Dendritic cell treated with granulocyte-macrophage colony-stimulating factor and Interleukin-4, amounts not matched to agents 40 ng/mL and 50 ng/mL, for 4 days (primary cell): Measurements from ENCODE around the gene RETREG1.
"Not testable (repeated sequence)": the region's sequence is repeated elsewhere in the genome, so short reads cannot be mapped to it uniquely, and the experiment has no call there.

Experiments used
- H3K27ac Mint-ChIP-seq: one replicate; pipeline ENCODE4 v1.8.0; 2022; ENCODE audit warnings: mild to moderate bottlenecking, mixed read lengths
- H3K27me3 Mint-ChIP-seq: one replicate; pipeline ENCODE4 v1.8.0; 2022; ENCODE audit warnings: mild to moderate bottlenecking, mixed read lengths
- H3K36me3 Mint-ChIP-seq: one replicate; pipeline ENCODE4 v1.8.0; 2022; ENCODE audit warnings: low read depth, mixed read lengths
- H3K4me1 Mint-ChIP-seq: one replicate; pipeline ENCODE4 v1.8.0; 2022; ENCODE audit warnings: low read depth, mixed read lengths
- H3K4me3 Mint-ChIP-seq: one replicate; pipeline ENCODE4 v1.8.0; 2022; ENCODE audit warnings: mild to moderate bottlenecking, moderate library complexity, mixed read lengths
- H3K9me3 Mint-ChIP-seq: one replicate; pipeline ENCODE4 v1.8.0; 2022; ENCODE audit warnings: mixed read lengths
- intact Hi-C: fragments of 100-400 bp; cut with micrococcal nuclease; formaldehyde crosslinking; loops from one replicate; pipeline ENCODE4 v1.15.0; 2022

RETREG1 gene

GRCh38 chr5:16457853-16458252 is 158.9 kb downstream of the RETREG1 start:
- no peaks in the 10 kb centered on the region for H3K9me3 Mint-ChIP-seq
- H3K27ac Mint-ChIP-seq = no peak overlapping the region
- no peak overlapping the region for H3K4me3 Mint-ChIP-seq
- no peaks in the 10 kb centered on the region for H3K27me3 Mint-ChIP-seq
- H3K36me3 Mint-ChIP-seq = peaks cover 89% of the 10 kb centered on the region
- peaks cover 56% of the 10 kb centered on the region for H3K4me1 Mint-ChIP-seq
- intact Hi-C loops = loop anchor here (5.0 kb wide), 1 partner anchor 296 kb away; no protein-coding TSS in a partner anchor

GRCh38 chr5:16457451-16457850 is 159.3 kb downstream of the RETREG1 start:
- Mint-ChIP-seq H3K4me1 (peaks cover 54% of the 10 kb centered on the region), H3K27ac (no peak overlapping the region), H3K9me3 (no peaks in the 10 kb centered on the region), H3K36me3 (peaks cover 88% of the 10 kb centered on the region), H3K27me3 (no peaks in the 10 kb centered on the region), H3K4me3 (no peak overlapping the region)
- intact Hi-C loops = loop anchor here (5.0 kb wide), 1 partner anchor 295 kb away; no protein-coding TSS in a partner anchor

- no peaks in the 10 kb centered on the region for H3K9me3 Mint-ChIP-seq
- peak overlapping the region; percentile 10 for H3K4me3 Mint-ChIP-seq
- peaks cover 88% of the 10 kb centered on the region for H3K36me3 Mint-ChIP-seq
- intact Hi-C loops = loop anchor here (5.0 kb wide), 1 partner anchor 294 kb away; no protein-coding TSS in a partner anchor
- no peaks in the 10 kb centered on the region for H3K27me3 Mint-ChIP-seq
- H3K4me1 Mint-ChIP-seq = peaks cover 42% of the 10 kb centered on the region
- H3K27ac Mint-ChIP-seq = peak overlapping the region; percentile 82
Observed at GRCh38 chr5:16456103-16456832, 160.5 kb downstream of the RETREG1 start.

- intact Hi-C loops = loop anchor here (5.0 kb wide), 1 partner anchor 293 kb away; no protein-coding TSS in a partner anchor
- Mint-ChIP-seq H3K9me3 (no peaks in the 10 kb centered on the region), H3K36me3 (peaks cover 88% of the 10 kb centered on the region), H3K27ac (peak overlapping the region; percentile 82), H3K4me3 (peak overlapping the region; percentile 10), H3K4me1 (peaks cover 36% of the 10 kb centered on the region), H3K27me3 (no peaks in the 10 kb centered on the region)
Observed at GRCh38 chr5:16455668-16456067, 161.1 kb downstream of the RETREG1 start.

GRCh38 chr5:16454686-16455085 is 162.1 kb downstream of the RETREG1 start:
- Mint-ChIP-seq H3K27me3 (no peaks in the 10 kb centered on the region), H3K27ac (no peak overlapping the region), H3K9me3 (no peaks in the 10 kb centered on the region), H3K4me3 (no peak overlapping the region), H3K4me1 (peaks cover 29% of the 10 kb centered on the region), H3K36me3 (peaks cover 89% of the 10 kb centered on the region)
- intact Hi-C loops = loop anchor here (5.0 kb wide), 1 partner anchor 292 kb away; no protein-coding TSS in a partner anchor

- intact Hi-C loops = no loop called here
- no peaks in the 10 kb centered on the region for H3K9me3 Mint-ChIP-seq
- no peaks in the 10 kb centered on the region for H3K27me3 Mint-ChIP-seq
- H3K4me1 Mint-ChIP-seq = peaks cover 23% of the 10 kb centered on the region
- no peak overlapping the region for H3K27ac Mint-ChIP-seq
- peaks cover 92% of the 10 kb centered on the region for H3K36me3 Mint-ChIP-seq
- H3K4me3 Mint-ChIP-seq = no peak overlapping the region
Observed at GRCh38 chr5:16453609-16454008, 163.2 kb downstream of the RETREG1 start.

GRCh38 chr5:16450163-16450562 is 166.6 kb downstream of the RETREG1 start:
- H3K4me3 Mint-ChIP-seq = no peak overlapping the region
- H3K4me1 Mint-ChIP-seq = peaks cover 6% of the 10 kb centered on the region
- no peaks in the 10 kb centered on the region for H3K9me3 Mint-ChIP-seq
- intact Hi-C loops = no loop called here
- H3K27ac Mint-ChIP-seq = no peak overlapping the region
- H3K27me3 Mint-ChIP-seq = no peaks in the 10 kb centered on the region
- peaks cover 93% of the 10 kb centered on the region for H3K36me3 Mint-ChIP-seq

- H3K36me3 Mint-ChIP-seq = peaks cover 64% of the 10 kb centered on the region
Observed at GRCh38 chr5:16446993-16447392, 169.8 kb downstream of the RETREG1 start.

GRCh38 chr5:16437977-16438376 is 178.8 kb downstream of the RETREG1 start:
- Mint-ChIP-seq H3K4me1 (no peaks in the 10 kb centered on the region), H3K9me3 (no peaks in the 10 kb centered on the region), H3K27ac (no peak overlapping the region), H3K27me3 (peaks cover 2% of the 10 kb centered on the region), H3K36me3 (peaks cover 6% of the 10 kb centered on the region), H3K4me3 (no peak overlapping the region)
- intact Hi-C loops = no loop called here

More at GRCh38 chr5:16446993-16447392, 169.8 kb downstream of the RETREG1 start:
- Mint-ChIP-seq H3K27ac (no peak overlapping the region), H3K9me3 (no peaks in the 10 kb centered on the region), H3K27me3 (no peaks in the 10 kb centered on the region), H3K4me3 (no peak overlapping the region), H3K4me1 (no peaks in the 10 kb centered on the region)
- intact Hi-C loops = no loop called here

- H3K9me3 Mint-ChIP-seq, H3K27me3 Mint-ChIP-seq, H3K27ac Mint-ChIP-seq, H3K4me3 Mint-ChIP-seq, intact Hi-C loops, H3K36me3 Mint-ChIP-seq, H3K4me1 Mint-ChIP-seq: not testable (repeated sequence)
Observed at GRCh38 chr5:16436065-16436682, 180.6 kb downstream of the RETREG1 start.

- no peak overlapping the region for H3K4me3 Mint-ChIP-seq
- peaks cover 2% of the 10 kb centered on the region for H3K27me3 Mint-ChIP-seq
- H3K4me1 Mint-ChIP-seq = no peaks in the 10 kb centered on the region
- H3K27ac Mint-ChIP-seq = no peak overlapping the region
- H3K9me3 Mint-ChIP-seq = no peaks in the 10 kb centered on the region
- H3K36me3 Mint-ChIP-seq = no peaks in the 10 kb centered on the region
- intact Hi-C loops = no loop called here
Observed at GRCh38 chr5:16431490-16431889, 185.3 kb downstream of the RETREG1 start.

GRCh38 chr5:16430349-16431089 is 186.3 kb downstream of the RETREG1 start:
- Mint-ChIP-seq H3K36me3 (no peaks in the 10 kb centered on the region), H3K27me3 (peaks cover under 1% of the 10 kb centered on the region), H3K27ac (no peak overlapping the region), H3K4me3 (no peak overlapping the region), H3K4me1 (no peaks in the 10 kb centered on the region), H3K9me3 (no peaks in the 10 kb centered on the region)
- intact Hi-C loops = no loop called here

- Mint-ChIP-seq H3K4me3 (no peak overlapping the region), H3K27me3 (no peaks in the 10 kb centered on the region), H3K4me1 (no peaks in the 10 kb centered on the region), H3K27ac (no peak overlapping the region), H3K36me3 (no peaks in the 10 kb centered on the region), H3K9me3 (no peaks in the 10 kb centered on the region)
- intact Hi-C loops = no loop called here
Observed at GRCh38 chr5:16428359-16428758, 188.4 kb downstream of the RETREG1 start.

GRCh38 chr5:16427587-16427986 is 189.2 kb downstream of the RETREG1 start:
- Mint-ChIP-seq H3K4me3 (no peak overlapping the region), H3K9me3 (no peaks in the 10 kb centered on the region), H3K27me3 (no peaks in the 10 kb centered on the region), H3K4me1 (no peaks in the 10 kb centered on the region), H3K27ac (no peak overlapping the region), H3K36me3 (no peaks in the 10 kb centered on the region)
- intact Hi-C loops = no loop called here
